GOT3 (cell line): ENCODE measurements around the gene TMEM30A.

Source experiments
- DNase-seq: peaks from one replicate; lab custom pipeline; 2025; ENCODE audit warnings: mixed read lengths; lab: John Stamatoyannopoulos, UW

The TMEM30A gene

GRCh38 chr6:75291744-75292143, 7.2 kb upstream of the TMEM30A start:
- no peak for DNase-seq

GRCh38 chr6:75291331-75291730, 6.7 kb upstream of the TMEM30A start:
- no peak for DNase-seq

GRCh38 chr6:75290136-75290945, 5.7 kb upstream of the TMEM30A start:
- no peak for DNase-seq

GRCh38 chr6:75288023-75288422, 3.4 kb upstream of the TMEM30A start:
- no peak for DNase-seq

GRCh38 chr6:75287424-75287823, 2.8 kb upstream of the TMEM30A start:
- no peak for DNase-seq

- DNase-seq: no peak
Measured at GRCh38 chr6:75286955-75287354, 2.4 kb upstream of the TMEM30A start.

GRCh38 chr6:75285283-75285639, 669 bp upstream of the TMEM30A start:
- no peak for DNase-seq

- DNase-seq: no peak
Measured at GRCh38 chr6:75283907-75284631, 523 bp downstream of the TMEM30A start.

- DNase-seq: no peak
Measured at GRCh38 chr6:75282706-75283105, 1.9 kb downstream of the TMEM30A start.

GRCh38 chr6:75281653-75282052, 2.9 kb downstream of the TMEM30A start:
- DNase-seq: no peak

GRCh38 chr6:75280131-75280855, 4.3 kb downstream of the TMEM30A start:
- DNase-seq: no peak

- no peak for DNase-seq
Measured at GRCh38 chr6:75279418-75279817, 5.2 kb downstream of the TMEM30A start.

GRCh38 chr6:75278474-75279077, 6.0 kb downstream of the TMEM30A start:
- no peak for DNase-seq

GRCh38 chr6:75275067-75275466, 9.5 kb downstream of the TMEM30A start:
- no peak for DNase-seq

GRCh38 chr6:75273009-75273408, 11.6 kb downstream of the TMEM30A start:
- DNase-seq: no peak

- no peak for DNase-seq
Measured at GRCh38 chr6:75272145-75272840, 12.3 kb downstream of the TMEM30A start.

- no peak for DNase-seq
Measured at GRCh38 chr6:75268988-75269354, 15.6 kb downstream of the TMEM30A start.

- no peak for DNase-seq
Measured at GRCh38 chr6:75268121-75268987, 16.2 kb downstream of the TMEM30A start.

- DNase-seq: no peak
Measured at GRCh38 chr6:75267461-75267860, 17.1 kb downstream of the TMEM30A start.

GRCh38 chr6:75266716-75267291, 17.8 kb downstream of the TMEM30A start:
- DNase-seq: no peak

GRCh38 chr6:75263401-75263750, 21.2 kb downstream of the TMEM30A start:
- DNase-seq: no peak
